Measurements from ENCODE around the gene MYL4.

DNA sequence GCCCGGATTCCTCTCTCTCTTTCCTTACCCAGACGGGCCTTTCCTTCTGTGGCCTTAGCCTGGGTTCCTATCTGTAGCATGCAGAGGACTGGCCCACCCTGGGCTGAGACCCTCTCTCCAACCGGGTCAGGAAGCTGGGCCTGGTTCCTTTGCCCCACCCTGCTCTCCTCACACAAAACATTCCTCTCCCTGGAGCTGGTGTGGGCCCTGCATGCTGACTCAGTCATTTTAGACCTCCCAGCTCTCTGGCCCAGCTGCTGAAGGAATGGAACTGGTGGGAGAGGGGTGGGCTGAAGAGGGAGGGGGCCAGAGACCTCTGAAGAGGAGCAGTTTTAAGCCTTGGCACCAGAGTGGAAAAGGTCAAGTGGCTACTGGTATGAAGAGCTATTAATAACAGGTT, 957 bp downstream of the MYL4 start:
- no peak for TF ChIP-seq POLR2AphosphoS5 (IDR thresholded peaks at IDR 0.05)
- TF ChIP-seq, protein P1, sequence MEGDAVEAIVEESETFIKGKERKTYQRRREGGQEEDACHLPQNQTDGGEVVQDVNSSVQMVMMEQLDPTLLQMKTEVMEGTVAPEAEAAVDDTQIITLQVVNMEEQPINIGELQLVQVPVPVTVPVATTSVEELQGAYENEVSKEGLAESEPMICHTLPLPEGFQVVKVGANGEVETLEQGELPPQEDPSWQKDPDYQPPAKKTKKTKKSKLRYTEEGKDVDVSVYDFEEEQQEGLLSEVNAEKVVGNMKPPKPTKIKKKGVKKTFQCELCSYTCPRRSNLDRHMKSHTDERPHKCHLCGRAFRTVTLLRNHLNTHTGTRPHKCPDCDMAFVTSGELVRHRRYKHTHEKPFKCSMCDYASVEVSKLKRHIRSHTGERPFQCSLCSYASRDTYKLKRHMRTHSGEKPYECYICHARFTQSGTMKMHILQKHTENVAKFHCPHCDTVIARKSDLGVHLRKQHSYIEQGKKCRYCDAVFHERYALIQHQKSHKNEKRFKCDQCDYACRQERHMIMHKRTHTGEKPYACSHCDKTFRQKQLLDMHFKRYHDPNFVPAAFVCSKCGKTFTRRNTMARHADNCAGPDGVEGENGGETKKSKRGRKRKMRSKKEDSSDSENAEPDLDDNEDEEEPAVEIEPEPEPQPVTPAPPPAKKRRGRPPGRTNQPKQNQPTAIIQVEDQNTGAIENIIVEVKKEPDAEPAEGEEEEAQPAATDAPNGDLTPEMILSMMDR (IDR thresholded peaks at IDR 0.05) = no peak

Measured in stomach (tissue), 4 donors.